GM21390 (cell line): ENCODE data around the gene GPR137B.

Experiments used
- ATAC-seq: cut with Tn5 transposase; IDR thresholded peaks from one replicate; pipeline ENCODE4 v1.9.1; 2021; ENCODE audit not compliant: unreplicated experiment

Gene GPR137B

GRCh38 chr1:236253119-236253518 lies 110.8 kb downstream of the GPR137B start:
- ATAC-seq = no peak

DNA sequence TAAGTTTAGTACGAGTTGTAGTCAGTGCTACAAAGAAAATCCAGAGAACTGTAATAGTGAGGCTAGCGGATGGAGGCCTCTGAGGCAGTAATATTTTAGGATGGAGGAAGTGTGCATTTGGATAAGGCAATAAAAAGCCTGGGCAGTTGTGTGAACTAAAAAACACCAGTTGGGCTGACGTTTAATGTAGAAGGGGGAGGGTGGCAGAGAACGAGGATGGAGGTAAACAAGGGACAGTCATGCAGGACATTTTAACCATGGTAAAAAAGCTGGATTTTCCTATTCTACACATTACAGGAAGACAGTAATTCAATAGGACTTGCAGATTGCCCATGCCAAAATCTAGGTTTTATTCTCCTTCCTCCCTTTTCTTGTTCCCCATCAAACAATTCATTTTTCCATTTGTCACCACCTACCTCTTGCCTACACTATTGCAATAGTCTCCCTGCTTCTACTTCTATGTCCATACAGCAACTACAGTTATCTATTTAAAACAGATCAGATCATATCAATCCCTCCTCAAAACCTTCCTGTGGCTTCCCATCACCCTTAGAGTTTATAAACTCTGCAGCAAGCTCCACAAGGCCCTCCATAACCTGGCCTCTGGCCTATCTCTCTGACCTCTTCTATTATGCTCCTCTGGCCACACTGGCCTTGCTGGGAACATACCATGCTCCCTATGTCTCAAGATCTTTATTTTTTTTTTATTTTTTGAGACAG lies 111.7 kb downstream of the GPR137B start:
- no peak for ATAC-seq

DNA sequence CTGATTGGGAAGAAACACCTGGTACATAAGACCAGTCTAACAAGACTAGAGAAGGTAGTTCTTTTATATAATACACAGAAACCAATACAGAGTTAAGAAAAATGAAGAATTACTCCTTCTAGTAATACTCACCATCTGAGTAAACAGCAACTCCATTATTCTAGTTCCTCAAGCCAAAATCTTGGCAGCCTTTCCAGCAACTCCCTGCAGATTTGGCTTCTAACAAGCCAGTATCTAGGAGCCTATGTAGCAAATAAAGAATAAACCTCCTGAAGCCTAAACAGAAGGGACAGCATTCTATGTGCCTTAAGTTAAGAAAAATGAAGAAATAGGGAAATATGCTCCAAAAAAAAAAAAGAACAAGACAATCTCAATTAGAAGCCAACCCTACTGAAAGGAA lies 114.9 kb downstream of the GPR137B start:
- no peak for ATAC-seq

DNA sequence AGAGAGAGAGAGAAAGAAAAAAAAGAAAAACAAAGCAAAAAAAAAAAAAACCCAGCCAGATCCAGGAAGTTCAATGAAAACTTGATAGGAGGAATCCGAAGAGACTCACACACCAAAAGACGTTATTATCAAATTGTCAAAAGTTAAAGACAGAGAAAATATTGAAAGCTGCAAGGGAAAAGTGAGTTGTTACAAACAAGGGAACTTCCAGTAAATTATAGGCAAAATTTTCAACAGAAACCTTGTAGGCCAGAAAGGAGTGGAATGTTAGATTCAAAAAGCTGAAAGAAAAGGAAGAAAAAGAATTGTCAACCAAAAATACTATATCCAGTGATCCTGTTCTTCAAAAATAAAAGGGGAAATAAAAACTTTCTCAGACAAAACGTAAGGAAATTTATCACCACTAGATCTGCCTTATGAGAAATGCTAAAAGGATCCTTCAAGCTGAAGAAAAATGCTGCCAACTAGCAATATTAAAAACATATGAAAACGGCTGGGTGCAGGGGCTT lies 115.8 kb downstream of the GPR137B start:
- ATAC-seq = no peak
